ENCODE measurements around the gene XPO1.

GRCh38 chr2:61456746-61457420 lies 81.3 kb downstream of the XPO1 start:
- TF ChIP-seq CTCF (IDR thresholded peaks at IDR 0.05) = no peak
- no peak for TF ChIP-seq EP300 (IDR thresholded peaks at IDR 0.05; ENCODE audit: low read depth)

All from transverse colon (tissue), 3 donors.